Activated CD4-positive, alpha-beta T cell treated with anti-CD3 and anti-CD28 coated beads for 48 hours (primary cell): ENCODE measurements around the gene SERTAD1.
"Not testable (repeated sequence)": the region's sequence is repeated elsewhere in the genome, so short reads cannot be mapped to it uniquely, and the experiment has no call there.

Experiments
- DNase-seq: peaks from one replicate; pipeline ENCODE4 v3.0.0-alpha.2; 2020

The SERTAD1 gene

GRCh38 chr19:40450664-40451063 lies 24.9 kb upstream of the SERTAD1 start:
- DNase-seq, result no peak

DNA sequence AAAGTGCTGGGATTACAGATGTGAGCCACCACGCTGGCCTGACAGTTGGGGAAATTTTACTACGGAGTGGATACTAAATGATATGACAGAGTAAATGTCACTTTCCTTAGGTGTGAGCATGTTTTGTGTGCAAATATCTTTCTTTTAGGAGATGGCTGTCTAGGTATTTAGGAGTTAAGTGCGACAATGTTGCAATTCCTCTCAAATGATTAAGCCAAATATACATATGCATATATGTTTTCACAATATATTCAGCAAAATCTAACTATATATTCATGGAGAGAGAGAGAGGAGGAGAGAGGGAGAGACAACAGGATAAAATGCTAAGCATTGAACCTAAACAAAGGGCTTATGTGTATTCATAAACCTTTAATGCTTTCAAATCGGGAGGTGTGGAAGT lies 23.7 kb upstream of the SERTAD1 start:
- DNase-seq, result no peak

- no peak for DNase-seq
These were observed 20.5 kb upstream of the SERTAD1 start for GRCh38 chr19:40446263-40446784.

DNA sequence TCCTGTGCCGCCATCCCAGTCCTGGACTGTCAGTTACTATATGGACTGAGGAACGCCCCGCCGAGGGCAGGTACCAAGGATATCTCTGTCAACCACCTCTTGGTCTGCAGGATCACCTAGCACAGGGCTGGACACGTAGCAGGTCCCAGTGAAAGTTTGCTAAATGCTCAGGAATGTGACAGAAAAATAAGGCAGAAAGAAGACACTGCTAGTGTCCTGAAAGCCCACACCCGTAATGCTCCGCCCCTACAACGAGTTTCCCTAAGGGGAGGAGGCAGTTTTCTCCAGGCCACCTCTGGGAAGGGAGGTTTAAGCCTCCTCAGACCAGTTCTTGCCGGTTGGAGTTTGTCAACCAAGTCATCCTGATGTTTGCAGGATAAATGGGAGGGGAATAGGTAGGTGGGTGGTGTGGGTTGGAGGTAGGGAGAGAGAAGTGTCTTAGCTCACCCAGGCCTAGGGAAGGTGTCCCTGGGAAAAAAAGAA lies 20.0 kb upstream of the SERTAD1 start:
- no peak for DNase-seq

GRCh38 chr19:40444825-40445312 lies 19.1 kb upstream of the SERTAD1 start:
- no peak for DNase-seq

DNA sequence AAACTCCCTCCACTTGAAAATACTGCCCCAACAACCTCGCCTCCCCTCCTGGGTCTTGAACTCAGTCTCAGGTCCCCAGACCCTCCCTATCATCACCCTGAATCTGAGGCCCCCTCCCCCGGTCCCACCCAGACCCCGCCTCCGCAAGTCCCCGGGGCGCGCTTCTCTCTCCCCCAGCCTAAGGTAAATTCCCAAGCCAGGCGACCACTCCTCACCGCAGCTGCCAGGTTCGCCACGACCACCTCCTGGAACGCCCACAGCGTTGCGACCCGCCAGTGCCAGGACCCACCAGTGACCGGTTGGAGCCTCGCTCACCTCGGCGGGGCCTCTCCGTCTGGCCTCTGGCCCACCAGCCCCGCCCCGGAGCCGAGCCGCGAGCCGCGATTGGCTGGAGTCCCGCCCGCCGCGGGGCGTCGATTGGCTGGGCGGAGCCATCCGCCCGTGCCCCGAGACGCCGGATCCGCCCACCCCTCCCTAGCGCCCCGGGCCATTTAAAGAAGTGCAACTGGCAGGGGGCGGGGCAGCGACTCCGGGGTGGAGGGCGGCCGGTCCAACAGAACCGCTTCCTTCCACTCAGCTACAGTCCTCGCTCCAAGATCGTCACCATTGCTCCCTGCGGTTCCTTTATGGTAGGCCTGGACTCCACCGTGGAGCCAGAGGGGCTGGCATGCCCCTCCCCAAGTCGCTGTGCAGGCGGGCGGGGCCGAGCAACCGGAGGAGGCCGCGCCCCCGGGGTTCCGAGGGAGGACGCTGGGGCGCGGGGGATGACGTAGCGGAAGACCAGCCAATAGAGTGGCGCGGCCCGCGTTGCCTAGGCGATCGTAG lies 18.4 kb upstream of the SERTAD1 start, which contains the start of gene SERTAD3:
Gene SERTAD3 (minus strand): TSS at position 336 of the 825 bp plus-strand sequence. CDS start 2,255 bp downstream, outside the sequence.
- DNase-seq, result peak; percentile 98

GRCh38 chr19:40443131-40443999 lies 17.6 kb upstream of the SERTAD1 start:
- peak; percentile 99 for DNase-seq

DNA sequence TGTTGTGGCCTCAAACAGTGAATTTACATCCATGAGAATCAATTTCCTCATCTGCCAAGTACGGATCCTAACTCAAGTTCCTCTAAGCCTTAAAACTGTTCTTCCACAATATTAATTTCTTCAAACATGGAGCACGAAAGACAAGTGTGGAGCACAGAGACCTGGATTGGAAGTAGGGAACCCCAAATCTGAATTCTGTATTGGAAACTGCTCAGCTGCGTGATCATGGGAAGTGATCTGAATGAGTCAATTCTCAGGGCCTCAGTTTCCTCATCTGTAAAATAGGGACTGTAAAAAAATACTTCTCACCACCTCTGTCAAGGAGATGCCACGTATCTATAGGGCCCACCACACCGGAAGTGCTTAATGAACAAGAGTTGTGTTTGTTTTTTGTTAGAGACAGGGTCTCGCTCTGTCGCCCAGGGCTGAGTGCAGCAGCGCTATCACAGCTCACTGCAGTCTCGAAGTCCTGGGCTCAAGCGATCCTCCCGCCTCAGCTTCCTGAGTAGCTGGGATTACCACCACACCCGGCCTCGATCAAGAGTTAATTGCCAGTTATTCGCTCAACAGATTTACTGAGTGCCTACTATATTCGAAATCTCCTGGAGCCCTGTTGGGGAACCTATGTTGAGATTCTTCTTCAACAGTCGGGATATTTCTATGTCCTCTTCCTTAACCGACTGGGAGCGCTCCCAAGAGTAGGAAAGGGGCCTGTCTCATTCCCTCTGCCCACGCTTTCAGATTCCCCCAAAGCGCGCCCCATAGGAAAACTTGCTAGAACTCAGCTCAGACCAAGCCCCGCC lies 16.7 kb upstream of the SERTAD1 start:
- DNase-seq, result no peak

- DNase-seq, result no peak
These were observed 16.0 kb upstream of the SERTAD1 start for GRCh38 chr19:40441719-40442253.

DNA sequence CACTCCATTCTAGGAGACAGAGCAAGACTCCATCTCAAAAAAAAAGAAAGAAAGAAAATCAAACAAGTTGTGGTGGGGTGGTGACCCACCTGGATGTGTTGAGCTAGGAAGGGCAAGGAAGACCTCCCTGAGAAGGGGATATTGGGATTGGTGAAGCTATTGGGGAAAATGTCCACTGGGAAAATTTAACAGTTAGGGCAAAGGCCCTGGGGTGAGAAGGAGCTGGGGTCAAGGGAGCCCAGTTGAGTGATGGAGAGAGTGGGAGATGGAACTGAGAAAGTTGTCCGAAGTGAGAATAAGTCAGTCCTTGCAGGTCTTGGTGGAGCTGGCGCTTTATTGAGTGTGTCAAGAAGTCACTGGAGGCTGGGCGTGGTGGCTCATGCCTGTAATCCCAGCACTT lies 12.5 kb upstream of the SERTAD1 start:
- no peak for DNase-seq

DNA sequence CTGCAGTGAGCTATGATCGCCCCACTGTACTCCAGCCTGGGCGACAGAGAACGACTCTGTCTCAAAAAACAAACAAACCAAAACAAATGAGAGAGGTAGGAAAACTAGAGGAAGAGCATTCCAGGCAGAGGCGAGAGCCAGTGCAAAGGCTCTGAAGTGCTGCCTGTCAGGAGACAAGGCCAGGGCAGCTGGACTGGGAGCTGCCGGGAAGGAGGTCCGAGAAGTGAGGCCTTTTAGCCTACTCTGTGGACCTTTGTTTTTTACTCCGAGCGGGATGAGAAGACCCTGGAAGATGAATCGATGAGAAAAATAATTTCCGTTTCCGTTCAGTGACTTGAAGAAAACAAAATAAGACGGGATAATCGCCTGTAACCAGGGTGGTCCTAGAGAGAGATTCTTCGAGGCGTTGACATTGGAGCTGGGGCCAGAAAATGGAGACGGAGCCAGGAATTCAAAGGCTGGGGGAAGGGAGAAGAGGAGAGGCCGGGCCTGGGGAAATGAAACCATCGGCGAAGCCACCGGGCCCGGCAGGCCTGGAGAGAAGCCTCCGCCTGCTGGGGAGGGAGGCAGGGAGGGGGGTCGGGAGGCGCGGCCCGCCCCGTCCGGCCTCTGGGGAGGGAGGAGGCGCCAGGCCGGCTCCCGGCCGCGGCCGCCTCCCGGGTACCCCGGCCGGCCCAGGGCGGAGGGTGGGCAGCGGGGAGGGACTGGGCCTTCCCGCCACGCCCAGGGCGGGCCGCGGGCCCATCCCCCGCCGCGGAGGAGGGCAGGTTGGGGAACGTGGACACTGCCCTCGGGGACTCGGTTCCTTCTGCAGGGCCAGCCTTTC lies 7.8 kb upstream of the SERTAD1 start:
- peak; percentile 59 for DNase-seq

DNA sequence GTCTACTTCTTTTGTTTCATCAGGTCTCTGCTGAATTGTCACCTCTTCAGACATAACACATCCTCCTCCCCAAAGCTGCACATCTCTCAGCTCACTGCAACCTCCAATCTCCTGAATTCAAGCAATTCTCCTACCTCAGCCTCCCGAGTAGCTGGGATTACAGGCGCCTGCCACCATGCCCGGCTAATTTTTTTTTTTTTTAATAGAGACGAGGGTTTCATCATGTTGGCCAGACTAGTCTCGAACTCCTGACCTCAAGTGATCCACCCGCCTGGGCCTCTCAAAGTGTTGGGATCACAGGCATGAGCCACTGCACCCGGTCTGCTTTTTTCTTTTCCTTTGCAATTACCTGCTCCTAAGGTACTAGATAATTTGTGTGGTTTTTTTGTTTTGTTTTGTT lies 7.0 kb upstream of the SERTAD1 start:
- DNase-seq, result not testable (repeated sequence)

- DNase-seq, result no peak
These were observed 5.9 kb upstream of the SERTAD1 start for GRCh38 chr19:40431698-40432097.

GRCh38 chr19:40430242-40430641 lies 4.5 kb upstream of the SERTAD1 start:
- DNase-seq, result not testable (repeated sequence)

- not testable (repeated sequence) for DNase-seq
These were observed 2.4 kb upstream of the SERTAD1 start for GRCh38 chr19:40428197-40428596.

DNA sequence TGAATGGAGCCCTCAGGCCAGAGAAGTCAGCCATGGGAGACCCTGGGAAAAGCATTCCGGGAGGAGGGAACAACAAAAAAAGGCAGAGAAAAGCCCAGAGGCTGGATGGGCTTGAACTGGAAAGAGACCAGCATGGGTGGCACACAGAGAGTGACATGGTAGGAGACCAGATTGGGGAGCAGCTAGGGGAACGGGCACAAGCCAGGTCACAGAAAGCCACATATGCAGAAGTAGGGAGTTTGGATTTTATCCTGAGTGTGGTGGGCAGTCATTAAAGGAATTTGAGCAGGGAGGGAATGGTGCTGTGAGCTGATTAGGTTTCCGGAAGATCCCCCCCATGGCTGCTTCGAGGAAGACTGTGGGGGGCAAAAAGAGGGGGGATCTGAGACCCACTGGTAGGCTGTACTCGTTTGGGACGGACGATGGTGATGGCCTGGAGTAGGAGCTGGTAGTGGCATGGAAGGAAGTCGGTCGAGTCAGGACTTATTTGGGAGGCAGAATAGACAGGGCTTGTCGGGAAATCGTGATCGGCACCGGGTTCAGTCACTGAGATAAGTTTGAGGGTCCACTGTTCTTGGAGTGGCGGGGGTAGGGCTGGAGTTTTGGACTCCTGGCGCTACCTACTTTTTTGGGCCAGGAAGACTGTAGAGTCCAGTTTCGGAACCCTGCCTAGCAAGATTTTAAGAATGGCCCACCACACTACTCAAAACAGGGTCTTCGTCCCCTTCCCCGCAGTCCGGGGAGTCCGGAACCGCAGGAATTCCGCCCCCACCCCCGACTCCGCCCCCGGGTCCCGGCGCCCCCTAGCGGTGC lies 949 bp downstream of the SERTAD1 start:
- DNase-seq, result no peak

DNA sequence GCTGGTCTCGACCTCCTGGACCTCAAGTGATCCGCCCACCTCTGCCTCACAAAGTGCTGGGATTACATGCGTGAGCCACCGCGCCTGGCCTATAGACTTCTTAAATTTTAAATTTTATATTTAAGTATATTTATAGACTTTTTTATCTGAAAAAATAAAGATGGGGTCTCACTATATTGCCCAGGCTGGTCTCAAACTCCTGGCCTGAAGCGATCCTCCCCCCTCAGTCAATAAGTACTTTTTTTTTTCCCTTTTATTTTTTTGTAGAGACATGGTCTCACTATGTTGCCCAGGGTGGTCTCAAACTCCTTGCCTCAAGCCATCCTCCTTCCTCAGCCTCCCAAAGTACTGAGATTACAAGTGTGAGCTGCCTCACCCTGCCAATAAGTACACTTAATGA lies 1.9 kb downstream of the SERTAD1 start:
- DNase-seq, result no peak

DNA sequence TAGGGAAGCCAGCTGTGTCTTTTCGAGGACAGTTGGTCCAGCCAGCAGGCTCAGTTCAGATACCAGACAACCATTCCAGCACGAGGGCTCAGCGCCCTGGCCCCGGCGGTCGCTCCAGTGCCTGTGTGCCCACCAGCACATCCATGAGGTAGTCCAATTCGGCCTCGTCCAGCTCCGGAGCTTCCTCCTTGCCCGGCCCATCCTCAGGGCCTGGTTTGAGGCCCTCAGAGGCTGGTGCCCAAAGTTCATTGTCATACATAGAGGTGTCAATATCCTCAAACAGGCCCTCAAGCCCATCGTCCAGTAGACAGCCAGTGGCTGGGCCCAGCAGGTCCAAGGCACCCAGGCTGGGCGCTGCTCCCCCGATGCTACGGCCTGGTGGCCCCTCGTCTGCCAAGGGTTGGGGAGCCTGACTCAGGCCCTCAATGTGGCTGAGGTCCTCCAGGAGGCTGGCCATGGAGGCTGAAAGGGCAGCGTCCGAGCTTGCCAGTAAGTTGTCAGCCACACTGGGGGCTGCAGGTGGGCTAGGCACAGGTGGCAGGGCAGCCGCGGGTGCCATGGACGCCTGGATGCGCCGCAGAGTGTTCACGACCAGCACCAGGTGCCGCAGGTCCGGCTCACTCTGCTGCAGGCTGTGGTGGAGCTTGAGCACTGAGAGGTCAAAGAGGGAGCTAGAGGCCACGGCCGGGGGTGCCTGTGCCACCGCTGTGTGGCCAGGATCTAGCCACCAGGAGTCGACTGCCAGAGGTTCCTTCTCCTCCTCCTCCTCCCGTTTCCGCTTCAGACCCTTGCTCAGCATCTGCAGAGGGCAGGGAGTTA lies 2.8 kb downstream of the SERTAD1 start:
- no peak for DNase-seq
